ENCODE data around the gene GRIK4.

The GRIK4 gene

DNA sequence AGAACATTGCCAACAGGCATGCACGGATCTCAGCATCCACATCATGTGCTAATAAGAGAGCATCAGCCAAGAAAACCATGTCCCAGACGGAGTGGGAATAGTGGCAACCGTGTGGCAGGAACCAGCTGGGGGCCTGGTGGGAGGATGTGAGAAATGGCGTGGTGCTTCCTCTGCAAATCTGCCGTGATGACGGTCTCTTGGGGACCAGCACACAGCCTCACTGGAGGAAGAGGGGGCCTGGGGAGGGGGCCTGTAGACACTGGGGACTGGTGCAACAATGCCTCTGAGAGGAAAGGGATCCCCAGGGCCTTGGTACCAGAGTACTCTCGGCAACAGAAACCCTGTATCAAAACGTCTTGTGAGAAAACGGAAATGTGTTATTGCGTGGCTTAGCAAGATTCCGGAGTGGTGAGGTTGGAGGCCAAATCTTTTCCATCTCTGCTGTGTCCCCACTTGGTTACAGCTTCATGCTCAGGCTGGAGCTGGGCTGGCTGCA is 358.0 kb downstream of the GRIK4 start:
- TF ChIP-seq, protein P1, sequence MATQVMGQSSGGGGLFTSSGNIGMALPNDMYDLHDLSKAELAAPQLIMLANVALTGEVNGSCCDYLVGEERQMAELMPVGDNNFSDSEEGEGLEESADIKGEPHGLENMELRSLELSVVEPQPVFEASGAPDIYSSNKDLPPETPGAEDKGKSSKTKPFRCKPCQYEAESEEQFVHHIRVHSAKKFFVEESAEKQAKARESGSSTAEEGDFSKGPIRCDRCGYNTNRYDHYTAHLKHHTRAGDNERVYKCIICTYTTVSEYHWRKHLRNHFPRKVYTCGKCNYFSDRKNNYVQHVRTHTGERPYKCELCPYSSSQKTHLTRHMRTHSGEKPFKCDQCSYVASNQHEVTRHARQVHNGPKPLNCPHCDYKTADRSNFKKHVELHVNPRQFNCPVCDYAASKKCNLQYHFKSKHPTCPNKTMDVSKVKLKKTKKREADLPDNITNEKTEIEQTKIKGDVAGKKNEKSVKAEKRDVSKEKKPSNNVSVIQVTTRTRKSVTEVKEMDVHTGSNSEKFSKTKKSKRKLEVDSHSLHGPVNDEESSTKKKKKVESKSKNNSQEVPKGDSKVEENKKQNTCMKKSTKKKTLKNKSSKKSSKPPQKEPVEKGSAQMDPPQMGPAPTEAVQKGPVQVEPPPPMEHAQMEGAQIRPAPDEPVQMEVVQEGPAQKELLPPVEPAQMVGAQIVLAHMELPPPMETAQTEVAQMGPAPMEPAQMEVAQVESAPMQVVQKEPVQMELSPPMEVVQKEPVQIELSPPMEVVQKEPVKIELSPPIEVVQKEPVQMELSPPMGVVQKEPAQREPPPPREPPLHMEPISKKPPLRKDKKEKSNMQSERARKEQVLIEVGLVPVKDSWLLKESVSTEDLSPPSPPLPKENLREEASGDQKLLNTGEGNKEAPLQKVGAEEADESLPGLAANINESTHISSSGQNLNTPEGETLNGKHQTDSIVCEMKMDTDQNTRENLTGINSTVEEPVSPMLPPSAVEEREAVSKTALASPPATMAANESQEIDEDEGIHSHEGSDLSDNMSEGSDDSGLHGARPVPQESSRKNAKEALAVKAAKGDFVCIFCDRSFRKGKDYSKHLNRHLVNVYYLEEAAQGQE (IDR thresholded peaks at IDR 0.05; ENCODE audit: insufficient read depth in 1 of 2, low read depth in 2 of 2, low read length in 2 of 2) = no peak
- TF ChIP-seq SIN3A (IDR thresholded peaks at IDR 0.05; ENCODE audit: borderline replicate concordance, insufficient read depth, low read length) = no peak
- TF ChIP-seq POLR2AphosphoS5 (IDR thresholded peaks at IDR 0.05; ENCODE audit: low read depth, low read length) = no peak
- no peak for TF ChIP-seq TAF1 (IDR thresholded peaks at IDR 0.05; ENCODE audit: borderline replicate concordance, insufficient read depth, low read length)
- no peak for TF ChIP-seq FOXP2 (optimal IDR thresholded peaks at IDR 0.05; ENCODE audit: borderline replicate concordance, extremely low read depth, extremely low read length, insufficient read depth)

DNA sequence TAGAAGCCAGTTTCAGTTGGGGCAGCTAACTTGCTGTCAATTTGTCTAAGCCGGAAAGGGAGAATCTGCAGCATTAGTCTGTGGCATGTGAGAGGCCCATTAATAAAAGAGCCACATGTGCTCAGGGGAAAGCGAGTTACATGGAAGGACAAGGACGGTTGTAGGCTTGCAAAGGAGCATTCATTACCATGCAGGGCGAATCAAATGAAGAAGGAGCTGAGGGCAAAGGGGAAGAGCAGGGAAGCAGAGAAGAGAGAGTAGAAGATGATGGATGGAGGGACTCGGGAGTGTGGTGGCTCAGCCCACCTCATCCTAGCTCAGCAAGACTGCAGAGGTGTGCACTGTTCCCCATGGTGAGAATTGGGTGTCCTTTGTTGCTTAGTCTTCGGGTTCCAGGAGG is 359.6 kb downstream of the GRIK4 start:
- TF ChIP-seq FOXP2 (optimal IDR thresholded peaks at IDR 0.05; ENCODE audit: borderline replicate concordance, extremely low read depth, extremely low read length, insufficient read depth) (no peak), TAF1 (IDR thresholded peaks at IDR 0.05; ENCODE audit: borderline replicate concordance, insufficient read depth, low read length) (no peak), SIN3A (IDR thresholded peaks at IDR 0.05; ENCODE audit: borderline replicate concordance, insufficient read depth, low read length) (no peak), POLR2AphosphoS5 (IDR thresholded peaks at IDR 0.05; ENCODE audit: low read depth, low read length) (no peak)
- TF ChIP-seq, protein P1 (IDR thresholded peaks at IDR 0.05; ENCODE audit: insufficient read depth in 1 of 2, low read depth in 2 of 2, low read length in 2 of 2) = no peak

DNA sequence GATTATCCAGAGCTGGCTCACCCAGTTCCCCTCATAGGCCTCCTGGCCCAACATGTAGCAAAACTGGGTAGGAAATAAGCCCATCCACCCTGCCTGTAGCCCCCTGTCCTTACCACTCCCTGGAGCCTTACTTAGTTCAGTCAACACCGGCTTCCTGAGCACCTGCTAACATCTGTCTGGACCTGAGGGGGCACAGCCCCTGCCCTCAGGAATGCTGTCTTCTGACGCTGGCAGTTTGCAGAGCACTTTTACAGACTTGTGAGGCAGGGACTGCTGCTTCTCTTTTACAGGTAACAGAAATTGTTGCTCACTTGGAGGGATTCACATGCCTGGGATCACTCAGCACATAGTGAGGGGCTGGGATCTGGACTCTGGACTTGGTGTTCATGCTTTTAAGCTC is 360.4 kb downstream of the GRIK4 start:
- no peak for TF ChIP-seq TAF1 (IDR thresholded peaks at IDR 0.05; ENCODE audit: borderline replicate concordance, insufficient read depth, low read length)
- TF ChIP-seq, protein P1 (IDR thresholded peaks at IDR 0.05; ENCODE audit: insufficient read depth in 1 of 2, low read depth in 2 of 2, low read length in 2 of 2) = no peak

DNA sequence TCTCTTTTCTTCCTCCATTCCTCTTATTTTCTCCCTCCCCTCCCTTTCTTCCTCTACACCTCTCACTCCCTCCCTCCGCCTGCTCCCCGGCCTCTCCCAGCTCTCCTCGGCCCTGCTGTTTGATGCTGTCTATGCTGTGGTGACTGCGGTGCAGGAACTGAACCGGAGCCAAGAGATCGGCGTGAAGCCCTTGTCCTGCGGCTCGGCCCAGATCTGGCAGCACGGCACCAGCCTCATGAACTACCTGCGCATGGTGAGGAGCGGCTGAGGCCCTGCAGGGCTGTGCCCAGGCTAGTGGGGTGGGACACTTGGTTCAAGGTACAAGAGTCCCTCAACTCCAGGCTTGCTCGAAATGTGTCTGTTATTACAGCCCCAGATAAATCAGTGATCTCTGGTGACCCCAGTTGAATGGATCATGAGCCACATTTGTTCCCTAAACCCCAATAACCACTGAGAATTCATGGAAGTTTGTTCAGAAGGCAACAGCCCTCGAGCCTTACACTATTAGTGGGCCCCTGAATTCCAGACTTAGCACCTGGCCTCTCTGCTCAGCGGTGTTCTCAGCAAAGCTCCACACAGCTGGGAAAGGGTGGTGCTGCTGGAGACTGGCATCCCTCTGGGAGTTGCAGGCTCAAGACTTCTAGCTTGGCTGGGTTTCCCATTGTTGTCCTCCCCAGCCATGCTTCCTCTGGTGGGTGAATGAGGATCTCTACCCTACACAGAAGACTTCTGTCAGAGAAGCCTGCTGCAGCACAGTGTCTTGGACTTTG is 362.6 kb downstream of the GRIK4 start:
- TF ChIP-seq, protein P1 (IDR thresholded peaks at IDR 0.05; ENCODE audit: insufficient read depth in 1 of 2, low read depth in 2 of 2, low read length in 2 of 2) = no peak
- no peak for TF ChIP-seq SIN3A (IDR thresholded peaks at IDR 0.05; ENCODE audit: borderline replicate concordance, insufficient read depth, low read length)
- no peak for TF ChIP-seq FOXP2 (optimal IDR thresholded peaks at IDR 0.05; ENCODE audit: borderline replicate concordance, extremely low read depth, extremely low read length, insufficient read depth)
- no peak for TF ChIP-seq POLR2AphosphoS5 (IDR thresholded peaks at IDR 0.05; ENCODE audit: low read depth, low read length)
- no peak for TF ChIP-seq TAF1 (IDR thresholded peaks at IDR 0.05; ENCODE audit: borderline replicate concordance, insufficient read depth, low read length)

Data from PFSK-1 (cell line).